Measurements from ENCODE around the gene NRROS.

GRCh38 chr3:196684548-196685407 is 45.3 kb downstream of the NRROS start:
- TF ChIP-seq CTCF (IDR thresholded peaks at IDR 0.05) (peak; percentile 70 to 91 (median 88)), POLR2AphosphoS5 (IDR thresholded peaks at IDR 0.05; ENCODE audit: insufficient read depth in 1 of 2, low read depth in 1 of 2) (peak in 1 of 2 donors; percentile 56), POLR2A (IDR thresholded peaks at IDR 0.05) (no peak)

Measured in vagina (tissue), 2 donors.